GM13976 (cell line): ENCODE results near the gene SLC10A2.

Experiments used
- DNase-seq: peaks from one replicate; pipeline ENCODE4 v3.0.0; 2012; ENCODE audit warnings: low spot score
- in situ Hi-C: fragments of 300-500 bp; cut with MboI; formaldehyde crosslinking; loops from one replicate; pipeline ENCODE4 v1.12.0; 2022; ENCODE audit warnings: low sequenced_read_pairs, mixed read lengths, inconsistent platforms; ENCODE audit not compliant: unreplicated experiment
- TF ChIP-seq, protein P1 (sequence below): IDR thresholded peaks from 2 replicates; pipeline ENCODE4 v1.5.1; 2012; ENCODE audit warnings: borderline replicate concordance, mild to moderate bottlenecking; ENCODE audit not compliant: insufficient read depth; ENCODE audit errors: extremely low read depth, missing control alignments, control extremely low read depth

SLC10A2 gene

DNA sequence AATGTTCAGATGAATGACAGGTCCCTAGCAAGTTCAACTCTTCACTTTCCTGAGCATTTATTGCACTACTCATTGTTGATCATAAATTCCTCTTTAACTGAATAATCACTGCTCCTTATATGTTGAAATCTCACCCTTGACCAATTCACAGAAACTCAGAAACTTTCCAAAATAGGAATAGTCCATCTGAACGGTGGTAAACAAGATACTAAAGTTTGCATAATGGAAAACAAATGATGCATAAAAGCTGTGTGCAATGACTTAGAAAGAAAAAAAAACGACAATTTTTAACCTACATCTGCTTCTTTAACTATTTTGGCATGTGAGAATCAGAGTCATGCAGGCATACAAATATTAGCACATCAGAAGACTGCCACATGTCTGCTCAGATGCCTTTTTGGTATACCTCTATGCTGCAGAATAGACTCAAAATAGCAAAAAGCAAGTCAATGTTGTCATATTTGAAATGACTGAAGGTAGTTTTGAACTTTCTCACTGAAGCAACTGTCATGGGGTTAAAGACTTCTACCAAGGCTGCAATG, 34.8 kb downstream of the SLC10A2 start:
- TF ChIP-seq, protein P1, sequence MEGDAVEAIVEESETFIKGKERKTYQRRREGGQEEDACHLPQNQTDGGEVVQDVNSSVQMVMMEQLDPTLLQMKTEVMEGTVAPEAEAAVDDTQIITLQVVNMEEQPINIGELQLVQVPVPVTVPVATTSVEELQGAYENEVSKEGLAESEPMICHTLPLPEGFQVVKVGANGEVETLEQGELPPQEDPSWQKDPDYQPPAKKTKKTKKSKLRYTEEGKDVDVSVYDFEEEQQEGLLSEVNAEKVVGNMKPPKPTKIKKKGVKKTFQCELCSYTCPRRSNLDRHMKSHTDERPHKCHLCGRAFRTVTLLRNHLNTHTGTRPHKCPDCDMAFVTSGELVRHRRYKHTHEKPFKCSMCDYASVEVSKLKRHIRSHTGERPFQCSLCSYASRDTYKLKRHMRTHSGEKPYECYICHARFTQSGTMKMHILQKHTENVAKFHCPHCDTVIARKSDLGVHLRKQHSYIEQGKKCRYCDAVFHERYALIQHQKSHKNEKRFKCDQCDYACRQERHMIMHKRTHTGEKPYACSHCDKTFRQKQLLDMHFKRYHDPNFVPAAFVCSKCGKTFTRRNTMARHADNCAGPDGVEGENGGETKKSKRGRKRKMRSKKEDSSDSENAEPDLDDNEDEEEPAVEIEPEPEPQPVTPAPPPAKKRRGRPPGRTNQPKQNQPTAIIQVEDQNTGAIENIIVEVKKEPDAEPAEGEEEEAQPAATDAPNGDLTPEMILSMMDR = no peak
- peak; percentile 74 for DNase-seq
- in situ Hi-C loops = no loop called here

DNA sequence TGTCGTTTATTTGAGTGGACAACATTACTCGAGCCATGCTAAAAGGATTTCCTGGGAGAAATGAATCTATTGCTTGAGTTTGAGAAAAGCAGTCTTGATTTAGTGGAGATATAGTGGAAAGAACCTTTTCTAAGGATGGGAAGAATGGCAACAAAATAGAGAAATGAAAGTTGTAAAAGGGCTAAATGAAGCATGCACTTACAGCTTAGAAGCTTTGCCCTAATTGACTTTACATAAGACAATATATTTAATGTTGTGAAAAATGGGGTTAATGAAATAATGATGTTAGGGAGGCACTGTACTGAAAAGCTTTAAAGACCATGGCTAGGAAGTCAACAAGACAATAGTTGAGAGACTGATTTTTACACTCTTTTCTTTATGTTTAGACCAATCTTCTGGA, 35.4 kb downstream of the SLC10A2 start:
- in situ Hi-C loops = no loop called here
- DNase-seq = peak; percentile 28
- TF ChIP-seq, protein P1 = no peak

DNA sequence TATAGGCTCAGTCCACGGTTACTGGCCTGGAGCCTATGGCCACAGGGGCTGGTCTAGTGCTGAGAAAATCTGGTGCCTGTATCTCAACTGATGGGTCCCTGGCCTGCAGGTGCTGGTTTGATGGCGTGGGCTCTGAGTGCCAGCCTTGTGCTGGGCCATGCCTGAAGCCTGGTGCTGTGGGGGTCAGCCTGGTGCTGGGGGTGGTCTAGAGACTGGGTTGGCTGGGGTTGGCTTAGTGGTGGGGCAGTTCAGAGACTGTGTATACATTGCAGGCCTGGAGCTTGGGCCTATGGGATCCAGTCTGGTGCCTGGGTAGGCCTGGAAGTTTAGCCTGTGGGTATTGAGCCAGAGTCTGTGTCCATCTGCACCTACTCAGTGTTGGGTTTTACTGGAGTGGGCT, 36.4 kb downstream of the SLC10A2 start:
- in situ Hi-C loops = no loop called here

DNA sequence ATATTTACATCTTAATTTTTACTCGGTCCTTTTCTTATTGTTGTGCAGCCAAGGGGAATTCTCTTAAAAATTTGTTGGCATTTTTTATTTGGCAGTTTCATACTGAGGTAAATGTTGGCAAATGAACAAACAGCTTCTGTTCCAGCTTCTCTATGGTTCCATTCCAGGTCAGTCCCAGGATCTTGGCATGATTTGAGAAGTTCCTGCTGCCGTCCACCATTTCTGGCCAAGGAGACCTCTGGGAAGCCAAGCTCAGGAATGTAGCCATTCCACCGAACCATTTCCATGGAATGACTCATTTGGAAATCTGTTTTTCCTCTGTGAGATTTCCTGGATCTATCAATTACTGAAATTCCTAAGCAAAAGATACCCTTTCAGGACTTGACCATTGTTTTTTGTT, 43.9 kb downstream of the SLC10A2 start:
- TF ChIP-seq, protein P1 = no peak
- in situ Hi-C loops = no loop called here
- DNase-seq = no peak

More for the DNA sequence above, 36.4 kb downstream of the SLC10A2 start:
- DNase-seq = peak; percentile 20
- TF ChIP-seq, protein P1 = no peak

DNA sequence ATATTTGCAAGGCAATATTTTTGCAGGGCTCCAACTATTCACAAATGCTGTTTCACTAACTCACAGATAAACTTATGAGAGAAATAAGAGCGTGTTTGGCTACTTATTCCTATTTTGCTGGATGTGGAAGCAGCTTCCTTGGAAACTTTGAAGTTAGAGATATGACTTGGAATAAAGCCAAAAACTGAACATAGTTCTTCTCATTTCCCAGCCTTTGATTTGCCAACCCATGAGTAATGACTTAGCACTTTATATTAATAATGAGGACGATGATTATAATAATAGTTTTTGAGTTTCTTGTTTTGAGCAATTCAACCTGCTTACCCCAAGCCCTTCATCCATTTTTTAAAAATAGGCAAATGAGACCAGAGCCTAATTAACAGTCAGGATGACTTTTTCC, 47.7 kb downstream of the SLC10A2 start:
- in situ Hi-C loops = no loop called here
- no peak for DNase-seq
- TF ChIP-seq, protein P1 = no peak

DNA sequence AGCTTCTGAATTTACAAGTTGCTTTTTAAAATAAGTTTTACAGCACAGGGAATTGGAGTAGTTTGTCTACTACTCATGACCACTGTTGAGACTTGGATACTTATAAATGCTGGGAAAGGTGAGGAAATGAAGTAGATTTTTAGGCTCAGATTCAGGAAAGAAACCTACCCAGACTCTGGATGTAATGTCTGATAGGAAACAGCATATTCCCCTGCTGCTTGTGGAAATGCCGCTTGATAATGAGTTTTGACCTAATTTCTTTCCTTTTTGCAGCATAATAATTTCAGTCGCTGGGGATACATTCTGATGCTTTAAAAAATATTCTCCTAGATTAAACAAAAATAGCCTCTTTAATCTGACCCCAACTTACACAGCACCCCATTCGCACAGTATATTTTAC, 53.6 kb downstream of the SLC10A2 start:
- in situ Hi-C loops = no loop called here
- TF ChIP-seq, protein P1 = no peak
- no peak for DNase-seq
